Ovary (tissue), 3 donors: Measurements from ENCODE around the gene GPR156.

Source experiments
- CTCF ChIP-seq, 3 donors: fragments of 450-650 bp in 2 of 3; fragments of 200-600 bp in 1 of 3; IDR thresholded peaks; one replicate each; pipeline versions ENCODE4 v1.5.1 to v1.8.0; 2016 to 2022; ENCODE audit warnings: antibody characterized with exemption in 3 of 3, mild to moderate bottlenecking in 1 of 3
- EP300 ChIP-seq: sonication (generic); formaldehyde crosslinking; IDR thresholded peaks from one replicate; pipeline ENCODE4 v1.6.1; 2017; ENCODE audit warnings: antibody characterized with exemption
- donor health status: DM: no; HTN: no; CAD: no.

- TF ChIP-seq CTCF (IDR thresholded peaks at IDR 0.05), result no peak
- no peak for TF ChIP-seq EP300
Measured at GRCh38 chr3:120265989-120266388, 19.0 kb downstream of the GPR156 start.
